Uterus (tissue), 2 donors: ENCODE results near the gene ANKFY1.
"Not testable (repeated sequence)": the region's sequence is repeated elsewhere in the genome, so short reads cannot be mapped to it uniquely, and the experiment has no call there.

Source experiments
- POLR2A ChIP-seq, 2 donors: fragments of 450-650 bp; IDR thresholded peaks; one replicate each; pipeline ENCODE4 v1.6.1; 2016; ENCODE audit warnings: antibody characterized with exemption in 2 of 2, mild to moderate bottlenecking in 1 of 2, moderate library complexity in 1 of 2
- TF ChIP-seq, protein P1 (sequence below), 4 experiments: fragments of 200-600 bp in 2 of 4; fragments of 450-650 bp in 2 of 4; sonication (generic) in 2 of 4; IDR thresholded peaks; one replicate each; pipeline ENCODE4 v1.5.1; 2016 to 2019; ENCODE audit warnings: antibody characterized with exemption in 4 of 4, mild to moderate bottlenecking in 2 of 4, moderate library complexity in 1 of 4

GRCh38 chr17:4255271-4255670, 8.5 kb downstream of the ANKFY1 start:
- TF ChIP-seq, protein P1, sequence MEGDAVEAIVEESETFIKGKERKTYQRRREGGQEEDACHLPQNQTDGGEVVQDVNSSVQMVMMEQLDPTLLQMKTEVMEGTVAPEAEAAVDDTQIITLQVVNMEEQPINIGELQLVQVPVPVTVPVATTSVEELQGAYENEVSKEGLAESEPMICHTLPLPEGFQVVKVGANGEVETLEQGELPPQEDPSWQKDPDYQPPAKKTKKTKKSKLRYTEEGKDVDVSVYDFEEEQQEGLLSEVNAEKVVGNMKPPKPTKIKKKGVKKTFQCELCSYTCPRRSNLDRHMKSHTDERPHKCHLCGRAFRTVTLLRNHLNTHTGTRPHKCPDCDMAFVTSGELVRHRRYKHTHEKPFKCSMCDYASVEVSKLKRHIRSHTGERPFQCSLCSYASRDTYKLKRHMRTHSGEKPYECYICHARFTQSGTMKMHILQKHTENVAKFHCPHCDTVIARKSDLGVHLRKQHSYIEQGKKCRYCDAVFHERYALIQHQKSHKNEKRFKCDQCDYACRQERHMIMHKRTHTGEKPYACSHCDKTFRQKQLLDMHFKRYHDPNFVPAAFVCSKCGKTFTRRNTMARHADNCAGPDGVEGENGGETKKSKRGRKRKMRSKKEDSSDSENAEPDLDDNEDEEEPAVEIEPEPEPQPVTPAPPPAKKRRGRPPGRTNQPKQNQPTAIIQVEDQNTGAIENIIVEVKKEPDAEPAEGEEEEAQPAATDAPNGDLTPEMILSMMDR (IDR thresholded peaks at IDR 0.05), result not testable (repeated sequence)
- TF ChIP-seq POLR2A (IDR thresholded peaks at IDR 0.05), result not testable (repeated sequence)
